ENCODE results near the gene LMOD2. TPM values are rescaled to one million over a fixed set of nuclear protein-coding genes. Genes with fewer than 3 reads are reported as not detected.

Gene LMOD2
- 0.10 TPM for polyA plus RNA-seq (2013, experiment 1 of 2)
- polyA plus RNA-seq (2013, experiment 2 of 2): not detected

DNA sequence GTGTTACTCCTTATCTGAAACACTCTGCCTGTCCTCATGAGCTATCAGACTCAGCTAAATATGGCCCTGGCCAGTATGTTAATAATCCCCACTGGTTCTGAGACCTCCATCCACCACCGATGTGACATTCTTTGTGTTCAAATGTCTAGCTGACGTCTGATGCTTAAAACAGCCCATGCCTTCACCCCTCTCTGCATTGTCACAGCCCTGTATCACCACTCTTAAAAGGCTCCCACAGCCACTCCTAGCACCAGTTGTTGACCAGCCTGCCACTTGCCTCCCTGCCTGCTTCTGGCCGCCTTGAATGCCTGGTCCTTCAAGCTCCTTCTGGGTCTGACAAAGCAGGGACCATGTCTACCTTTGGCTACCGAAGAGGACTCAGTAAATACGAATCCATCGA, at the start of gene LMOD2:
LMOD2 (plus strand) TSS at position 253 of the 400 bp plus-strand sequence; CDS start at position 351, 98 bp downstream.
- no peak within 1 kb of the TSS for H3K4me3 ChIP-seq (ENCODE audit: low read length)
- WGBS: 84% methylated on average over 6 of the region's 6 CpGs
- H3K27me3 ChIP-seq (ENCODE audit: insufficient read depth, low read length): no peaks in the 10 kb centered on the region
- H3K9ac ChIP-seq (ENCODE audit: low read depth, low read length): no peak within 1 kb of the TSS
- H3K36me3 ChIP-seq (ENCODE audit: insufficient read depth, low read length): no peaks in the 10 kb centered on the region
- no peaks in the 10 kb centered on the region for H3K4me1 ChIP-seq (ENCODE audit: insufficient read depth, low read length)
- no peak within 1 kb of the TSS for H3K27ac ChIP-seq (ENCODE audit: low read depth, low read length)
- no peaks in the 10 kb centered on the region for H3K9me3 ChIP-seq (ENCODE audit: insufficient read depth, low read depth, low read length)

DNA sequence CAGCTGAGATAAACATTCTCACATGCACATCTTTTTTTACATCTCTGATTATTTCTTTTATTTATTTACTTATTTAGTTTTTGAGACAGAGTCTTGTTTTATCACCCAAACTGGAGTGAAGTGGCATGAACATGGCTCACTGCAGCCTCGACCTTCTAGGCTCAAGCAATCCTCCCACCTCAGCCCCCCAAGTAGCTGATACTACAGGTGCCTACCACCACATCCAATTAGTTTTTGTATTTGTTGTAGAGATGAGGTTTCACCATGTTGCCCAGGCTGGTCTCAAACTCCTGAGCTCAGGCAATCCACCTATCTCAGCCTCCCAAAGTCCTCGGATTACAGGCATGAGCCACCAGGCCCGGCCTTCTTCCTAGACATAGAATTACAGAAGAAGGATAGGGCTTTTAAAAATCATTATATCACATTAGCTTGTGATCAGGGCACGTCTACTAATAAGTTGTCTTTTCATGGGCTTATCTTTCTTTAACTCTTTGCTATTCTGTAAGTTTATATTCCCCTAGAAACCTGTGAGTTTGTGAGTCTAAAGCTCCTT, 48.2 kb upstream of the LMOD2 start:
- 97% methylated on average over 4 of the region's 4 CpGs for WGBS
- H3K36me3 ChIP-seq (ENCODE audit: insufficient read depth, low read length): no peaks in the 10 kb centered on the region
- H3K9ac ChIP-seq (ENCODE audit: low read depth, low read length): no peak overlapping the region
- H3K4me3 ChIP-seq (ENCODE audit: low read length): no peak overlapping the region
- H3K9me3 ChIP-seq (ENCODE audit: insufficient read depth, low read depth, low read length): no peaks in the 10 kb centered on the region
- H3K27me3 ChIP-seq (ENCODE audit: insufficient read depth, low read length): no peaks in the 10 kb centered on the region
- no peaks in the 10 kb centered on the region for H3K4me1 ChIP-seq (ENCODE audit: insufficient read depth, low read length)
- no peak overlapping the region for H3K27ac ChIP-seq (ENCODE audit: low read depth, low read length)

- no peaks in the 10 kb centered on the region for H3K36me3 ChIP-seq (ENCODE audit: insufficient read depth, low read length)
- H3K4me1 ChIP-seq (ENCODE audit: insufficient read depth, low read length): no peaks in the 10 kb centered on the region
- H3K27me3 ChIP-seq (ENCODE audit: insufficient read depth, low read length): no peaks in the 10 kb centered on the region
- no peak overlapping the region for H3K4me3 ChIP-seq (ENCODE audit: low read length)
- 95% methylated on average over 5 of the region's 5 CpGs for WGBS
- H3K9ac ChIP-seq (ENCODE audit: low read depth, low read length): no peak overlapping the region
- no peak overlapping the region for H3K27ac ChIP-seq (ENCODE audit: low read depth, low read length)
- no peaks in the 10 kb centered on the region for H3K9me3 ChIP-seq (ENCODE audit: insufficient read depth, low read depth, low read length)
Observed at GRCh38 chr7:123608991-123609882, 46.4 kb upstream of the LMOD2 start.

GRCh38 chr7:123609883-123610239, 45.8 kb upstream of the LMOD2 start:
- no peak overlapping the region for H3K9ac ChIP-seq (ENCODE audit: low read depth, low read length)
- H3K4me3 ChIP-seq (ENCODE audit: low read length): no peak overlapping the region
- H3K4me1 ChIP-seq (ENCODE audit: insufficient read depth, low read length): no peaks in the 10 kb centered on the region
- no peak overlapping the region for H3K27ac ChIP-seq (ENCODE audit: low read depth, low read length)
- H3K36me3 ChIP-seq (ENCODE audit: insufficient read depth, low read length): no peaks in the 10 kb centered on the region
- no peaks in the 10 kb centered on the region for H3K27me3 ChIP-seq (ENCODE audit: insufficient read depth, low read length)
- H3K9me3 ChIP-seq (ENCODE audit: insufficient read depth, low read depth, low read length): no peaks in the 10 kb centered on the region
- 100% methylated on average over 2 of the region's 2 CpGs for WGBS

DNA sequence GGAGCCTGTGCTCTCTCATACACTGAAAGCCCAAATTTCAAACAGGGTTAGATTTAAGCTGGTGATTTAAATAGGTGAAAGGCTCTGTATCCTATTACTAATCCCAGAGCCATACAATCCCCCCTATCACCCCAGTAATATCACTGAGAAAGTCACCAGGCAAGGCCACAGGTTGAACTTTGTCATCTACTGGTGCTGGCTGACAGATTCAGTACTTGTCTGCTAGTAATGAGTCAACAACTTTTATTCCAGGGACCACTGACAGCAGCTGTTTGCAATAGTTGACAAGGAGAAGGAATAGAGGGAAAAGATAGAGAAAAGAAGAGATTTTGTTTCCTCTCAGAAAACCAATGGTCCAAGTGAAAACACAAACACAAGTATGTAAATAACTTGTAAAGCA, 43.6 kb upstream of the LMOD2 start:
- Histone ChIP-seq H3K36me3 (ENCODE audit: insufficient read depth, low read length) (no peaks in the 10 kb centered on the region), H3K27ac (ENCODE audit: low read depth, low read length) (no peak overlapping the region), H3K4me1 (ENCODE audit: insufficient read depth, low read length) (peaks cover 3% of the 10 kb centered on the region; the same call in 1 of the 2 replicates), H3K27me3 (ENCODE audit: insufficient read depth, low read length) (no peaks in the 10 kb centered on the region), H3K4me3 (ENCODE audit: low read length) (no peak overlapping the region), H3K9ac (ENCODE audit: low read depth, low read length) (no peak overlapping the region), H3K9me3 (ENCODE audit: insufficient read depth, low read depth, low read length) (no peaks in the 10 kb centered on the region)

DNA sequence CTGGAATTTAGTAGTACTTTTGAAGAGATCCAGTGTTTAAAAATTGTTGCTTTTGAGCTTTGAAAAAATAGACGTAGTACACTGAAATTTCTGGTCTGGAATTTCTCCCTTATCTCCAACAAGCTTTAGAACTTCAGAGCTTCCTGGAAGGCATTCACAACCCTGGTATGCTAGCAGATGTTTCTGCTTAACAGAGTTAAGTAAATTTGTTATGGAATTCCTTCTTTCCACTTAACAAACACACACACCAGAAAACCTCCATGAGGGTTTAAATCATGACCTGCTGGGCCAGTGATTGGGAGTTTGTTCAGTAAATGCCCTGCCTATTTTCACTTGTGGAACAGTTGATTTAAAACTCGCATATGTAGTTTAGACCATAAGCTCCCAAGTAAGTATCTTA, 40.3 kb upstream of the LMOD2 start:
- Histone ChIP-seq H3K27ac (ENCODE audit: low read depth, low read length) (no peak overlapping the region), H3K9me3 (ENCODE audit: insufficient read depth, low read depth, low read length) (no peaks in the 10 kb centered on the region), H3K4me3 (ENCODE audit: low read length) (no peak overlapping the region), H3K4me1 (ENCODE audit: insufficient read depth, low read length) (peaks cover 3% of the 10 kb centered on the region; the same call in 1 of the 2 replicates), H3K9ac (ENCODE audit: low read depth, low read length) (no peak overlapping the region), H3K36me3 (ENCODE audit: insufficient read depth, low read length) (no peaks in the 10 kb centered on the region), H3K27me3 (ENCODE audit: insufficient read depth, low read length) (no peaks in the 10 kb centered on the region)
- WGBS: 69% methylated on average over 1 of the region's 2 CpGs

GRCh38 chr7:123616223-123616622, 39.4 kb upstream of the LMOD2 start:
- no peaks in the 10 kb centered on the region for H3K27me3 ChIP-seq (ENCODE audit: insufficient read depth, low read length)
- no peak overlapping the region for H3K4me3 ChIP-seq (ENCODE audit: low read length)
- no peak overlapping the region for H3K27ac ChIP-seq (ENCODE audit: low read depth, low read length)
- H3K9me3 ChIP-seq (ENCODE audit: insufficient read depth, low read depth, low read length): no peaks in the 10 kb centered on the region
- peaks cover 3% of the 10 kb centered on the region; the same call in 1 of the 2 replicates for H3K4me1 ChIP-seq (ENCODE audit: insufficient read depth, low read length)
- no peak overlapping the region for H3K9ac ChIP-seq (ENCODE audit: low read depth, low read length)
- H3K36me3 ChIP-seq (ENCODE audit: insufficient read depth, low read length): no peaks in the 10 kb centered on the region

DNA sequence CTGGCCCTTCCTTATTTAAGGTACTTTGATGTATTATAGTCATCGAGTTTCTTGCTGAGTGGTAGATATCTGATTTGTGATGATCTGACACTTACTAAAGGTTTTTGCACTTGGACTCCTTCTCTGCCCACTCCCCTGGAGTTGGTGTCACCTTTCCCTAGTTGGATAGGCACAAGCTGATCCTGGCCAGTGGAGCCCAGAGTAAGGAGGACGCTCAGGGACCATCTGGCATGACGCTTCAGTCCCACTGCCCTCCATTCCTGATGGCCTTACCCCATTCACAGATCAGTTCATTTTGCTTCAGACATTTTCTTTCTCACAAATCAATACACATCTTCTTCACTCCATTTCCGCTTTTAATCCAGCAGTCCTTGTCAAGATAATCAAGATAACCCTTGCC, 34.0 kb upstream of the LMOD2 start:
- no peak overlapping the region for H3K4me3 ChIP-seq (ENCODE audit: low read length)
- no peaks in the 10 kb centered on the region for H3K4me1 ChIP-seq (ENCODE audit: insufficient read depth, low read length)
- H3K27ac ChIP-seq (ENCODE audit: low read depth, low read length): no peak overlapping the region
- no peaks in the 10 kb centered on the region for H3K9me3 ChIP-seq (ENCODE audit: insufficient read depth, low read depth, low read length)
- 94% methylated on average over 4 of the region's 4 CpGs for WGBS
- H3K27me3 ChIP-seq (ENCODE audit: insufficient read depth, low read length): no peaks in the 10 kb centered on the region
- no peak overlapping the region for H3K9ac ChIP-seq (ENCODE audit: low read depth, low read length)
- H3K36me3 ChIP-seq (ENCODE audit: insufficient read depth, low read length): no peaks in the 10 kb centered on the region

- no peak overlapping the region for H3K4me3 ChIP-seq (ENCODE audit: low read length)
- no peaks in the 10 kb centered on the region for H3K9me3 ChIP-seq (ENCODE audit: insufficient read depth, low read depth, low read length)
- no peaks in the 10 kb centered on the region for H3K4me1 ChIP-seq (ENCODE audit: insufficient read depth, low read length)
- WGBS: 90% methylated on average over 6 of the region's 6 CpGs
- H3K9ac ChIP-seq (ENCODE audit: low read depth, low read length): no peak overlapping the region
- no peak overlapping the region for H3K27ac ChIP-seq (ENCODE audit: low read depth, low read length)
- no peaks in the 10 kb centered on the region for H3K27me3 ChIP-seq (ENCODE audit: insufficient read depth, low read length)
- H3K36me3 ChIP-seq (ENCODE audit: insufficient read depth, low read length): no peaks in the 10 kb centered on the region
Observed at GRCh38 chr7:123622660-123623386, 32.8 kb upstream of the LMOD2 start.

DNA sequence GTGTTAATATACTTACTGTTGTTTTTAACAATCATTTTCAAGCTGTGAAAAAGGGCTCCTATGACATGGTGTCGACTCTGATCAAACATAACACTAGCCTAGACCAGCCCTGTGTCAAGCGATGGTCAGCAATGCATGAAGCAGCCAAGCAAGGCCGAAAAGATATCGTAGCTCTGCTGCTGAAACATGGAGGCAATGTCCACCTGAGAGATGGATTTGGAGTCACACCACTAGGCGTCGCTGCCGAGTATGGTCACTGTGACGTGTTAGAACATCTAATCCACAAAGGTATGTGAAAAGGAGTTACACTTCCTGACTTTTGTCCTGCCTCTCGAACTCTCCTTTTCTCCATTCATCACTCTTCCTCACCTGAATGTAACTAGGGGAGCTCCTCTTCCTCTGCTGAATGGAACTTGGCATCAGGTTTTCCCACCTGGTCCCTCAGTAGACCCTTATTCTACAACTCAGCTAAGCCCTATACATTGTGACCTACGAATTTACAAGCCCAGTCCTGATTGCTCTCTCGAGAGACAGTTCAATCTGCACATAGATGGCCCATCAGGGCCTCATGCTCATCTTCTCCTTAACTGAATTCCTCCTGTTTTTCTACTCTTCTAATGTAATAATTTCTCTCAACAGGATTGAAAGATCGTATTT, 31.0 kb upstream of the LMOD2 start:
- WGBS: 71% methylated on average over 12 of the region's 12 CpGs
- Histone ChIP-seq H3K27me3 (ENCODE audit: insufficient read depth, low read length) (no peaks in the 10 kb centered on the region), H3K27ac (ENCODE audit: low read depth, low read length) (no peak overlapping the region), H3K4me3 (ENCODE audit: low read length) (no peak overlapping the region), H3K9ac (ENCODE audit: low read depth, low read length) (no peak overlapping the region), H3K4me1 (ENCODE audit: insufficient read depth, low read length) (no peaks in the 10 kb centered on the region), H3K9me3 (ENCODE audit: insufficient read depth, low read depth, low read length) (no peaks in the 10 kb centered on the region), H3K36me3 (ENCODE audit: insufficient read depth, low read length) (no peaks in the 10 kb centered on the region)

- Histone ChIP-seq H3K9me3 (ENCODE audit: insufficient read depth, low read depth, low read length) (no peaks in the 10 kb centered on the region), H3K27ac (ENCODE audit: low read depth, low read length) (no peak overlapping the region), H3K9ac (ENCODE audit: low read depth, low read length) (no peak overlapping the region), H3K27me3 (ENCODE audit: insufficient read depth, low read length) (no peaks in the 10 kb centered on the region), H3K4me1 (ENCODE audit: insufficient read depth, low read length) (no peaks in the 10 kb centered on the region), H3K36me3 (ENCODE audit: insufficient read depth, low read length) (no peaks in the 10 kb centered on the region), H3K4me3 (ENCODE audit: low read length) (no peak overlapping the region)
- WGBS: 84% methylated on average over 2 of the region's 2 CpGs
Observed at GRCh38 chr7:123625254-123625653, 30.4 kb upstream of the LMOD2 start.
